ENCODE data around the gene CNST. TPM values are rescaled to one million over a fixed set of nuclear protein-coding genes. Genes with fewer than 3 reads are reported as not detected.

CNST gene
- total RNA-seq, 2 experiments from 2014 or later = 14.6 to 25.1 TPM

DNA sequence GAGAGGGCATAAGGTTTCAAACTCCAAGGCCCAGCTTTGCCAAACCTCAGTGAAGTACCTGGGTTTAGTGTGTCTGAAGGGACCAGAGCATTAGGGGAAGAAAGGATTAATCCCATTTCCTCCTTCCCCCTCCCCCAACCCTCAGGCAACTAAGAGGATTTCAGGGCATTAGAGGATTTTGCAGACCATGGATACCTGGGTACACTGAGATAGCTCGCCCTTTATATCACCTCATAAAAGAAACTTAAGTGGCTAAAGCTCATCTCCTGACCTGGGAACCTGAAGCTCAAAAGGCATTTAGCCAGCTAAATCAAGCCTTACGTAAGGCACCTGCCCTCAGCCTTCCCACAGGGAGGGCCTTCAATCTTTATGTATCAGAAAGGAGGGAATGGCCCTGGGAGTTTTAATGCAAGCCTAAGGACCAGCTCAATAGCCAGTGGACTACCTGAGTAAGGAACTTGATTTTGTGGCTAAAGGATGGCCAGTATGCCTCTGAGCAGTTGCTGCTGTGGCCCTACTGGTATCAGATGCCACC lies 32.8 kb upstream of the CNST start:
- Histone ChIP-seq H3K4me1 (ENCODE audit: insufficient read depth, low read length, poor library complexity, severe bottlenecking) (no peaks in the 10 kb centered on the region), H3K9me2 (ENCODE audit: insufficient read depth, low read length) (no peaks in the 10 kb centered on the region), H3K79me2 (ENCODE audit: insufficient read depth, low read depth, low read length) (no peaks in the 10 kb centered on the region), H3K4me3 (ENCODE audit: low read depth, low read length, poor library complexity, severe bottlenecking) (no peak overlapping the region), H3K9me3 (ENCODE audit: low read length) (no peaks in the 10 kb centered on the region), H3K27ac (ENCODE audit: low read depth, low read length, poor library complexity, severe bottlenecking) (no peak overlapping the region), H3K4me2 (ENCODE audit: low read length) (no peak overlapping the region), H4K20me1 (ENCODE audit: insufficient read depth, low read length) (no peaks in the 10 kb centered on the region), H2AFZ (ENCODE audit: low read length) (no peak overlapping the region), H3K36me3 (ENCODE audit: insufficient read depth, low read length) (peaks cover 6% of the 10 kb centered on the region; the same call in 1 of the 2 replicates)
- ChIA-PET CTCF (ENCODE audit: unreplicated experiment) (no interaction called here), POLR2A (interaction anchor here (1.3 kb wide), 1 partner anchor 10 kb away, joined by 3 read pairs; no protein-coding TSS in a partner anchor)
- no TSS peak for BruUV-seq (replicated peaks)
- intact Hi-C loops (cut with micrococcal nuclease; ENCODE audit: unreplicated experiment) = no loop called here
- no peak for DNase-seq (ENCODE audit: low spot score)
- TF ChIP-seq EZH2phosphoT487 (IDR thresholded peaks at IDR 0.05; ENCODE audit: borderline replicate concordance, low read depth, low read length) = no peak
- TF ChIP-seq, protein P1, sequence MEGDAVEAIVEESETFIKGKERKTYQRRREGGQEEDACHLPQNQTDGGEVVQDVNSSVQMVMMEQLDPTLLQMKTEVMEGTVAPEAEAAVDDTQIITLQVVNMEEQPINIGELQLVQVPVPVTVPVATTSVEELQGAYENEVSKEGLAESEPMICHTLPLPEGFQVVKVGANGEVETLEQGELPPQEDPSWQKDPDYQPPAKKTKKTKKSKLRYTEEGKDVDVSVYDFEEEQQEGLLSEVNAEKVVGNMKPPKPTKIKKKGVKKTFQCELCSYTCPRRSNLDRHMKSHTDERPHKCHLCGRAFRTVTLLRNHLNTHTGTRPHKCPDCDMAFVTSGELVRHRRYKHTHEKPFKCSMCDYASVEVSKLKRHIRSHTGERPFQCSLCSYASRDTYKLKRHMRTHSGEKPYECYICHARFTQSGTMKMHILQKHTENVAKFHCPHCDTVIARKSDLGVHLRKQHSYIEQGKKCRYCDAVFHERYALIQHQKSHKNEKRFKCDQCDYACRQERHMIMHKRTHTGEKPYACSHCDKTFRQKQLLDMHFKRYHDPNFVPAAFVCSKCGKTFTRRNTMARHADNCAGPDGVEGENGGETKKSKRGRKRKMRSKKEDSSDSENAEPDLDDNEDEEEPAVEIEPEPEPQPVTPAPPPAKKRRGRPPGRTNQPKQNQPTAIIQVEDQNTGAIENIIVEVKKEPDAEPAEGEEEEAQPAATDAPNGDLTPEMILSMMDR (conservative IDR thresholded peaks at IDR 0.05; ENCODE audit: low read length) = no peak

DNA sequence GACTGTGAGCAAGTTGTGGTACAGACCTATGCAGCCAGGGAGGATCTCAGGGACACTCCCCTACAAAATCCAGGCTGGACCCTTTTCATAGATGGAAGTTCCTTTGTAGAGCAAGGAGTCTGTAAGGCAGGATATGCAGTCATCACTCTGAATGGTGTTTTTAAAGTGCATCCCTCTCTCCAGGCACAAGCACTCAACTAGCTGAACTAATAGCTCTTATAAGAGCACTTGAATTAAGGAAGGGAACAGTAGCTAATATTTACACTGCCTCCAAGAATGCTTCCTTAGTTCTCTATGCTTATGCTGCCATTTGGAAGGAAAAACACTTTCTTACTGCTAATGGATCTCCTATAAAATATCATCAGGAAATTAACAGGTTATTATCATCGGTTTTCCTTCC lies 32.1 kb upstream of the CNST start:
- Histone ChIP-seq H3K36me3 (ENCODE audit: insufficient read depth, low read length) (peaks cover 13% of the 10 kb centered on the region), H2AFZ (ENCODE audit: low read length) (no peak overlapping the region), H4K20me1 (ENCODE audit: insufficient read depth, low read length) (no peaks in the 10 kb centered on the region), H3K4me1 (ENCODE audit: insufficient read depth, low read length, poor library complexity, severe bottlenecking) (no peaks in the 10 kb centered on the region), H3K79me2 (ENCODE audit: insufficient read depth, low read depth, low read length) (no peaks in the 10 kb centered on the region), H3K9me3 (ENCODE audit: low read length) (no peaks in the 10 kb centered on the region), H3K9me2 (ENCODE audit: insufficient read depth, low read length) (no peaks in the 10 kb centered on the region), H3K4me3 (ENCODE audit: low read depth, low read length, poor library complexity, severe bottlenecking) (no peak overlapping the region), H3K27ac (ENCODE audit: low read depth, low read length, poor library complexity, severe bottlenecking) (no peak overlapping the region), H3K4me2 (ENCODE audit: low read length) (no peak overlapping the region)
- no peak for TF ChIP-seq EZH2phosphoT487 (IDR thresholded peaks at IDR 0.05; ENCODE audit: borderline replicate concordance, low read depth, low read length)
- TF ChIP-seq, protein P1 (conservative IDR thresholded peaks at IDR 0.05; ENCODE audit: low read length) = no peak
- BruUV-seq (replicated peaks) = no TSS peak
- ChIA-PET POLR2A (interaction anchor here (0.6 to 1.3 kb wide), 2 partner anchors 9 to 1103 kb away, joined by 3 read pairs; no protein-coding TSS in a partner anchor), CTCF (ENCODE audit: unreplicated experiment) (no interaction called here)
- DNase-seq (ENCODE audit: low spot score) = no peak
- intact Hi-C loops (cut with micrococcal nuclease; ENCODE audit: unreplicated experiment) = no loop called here

DNA sequence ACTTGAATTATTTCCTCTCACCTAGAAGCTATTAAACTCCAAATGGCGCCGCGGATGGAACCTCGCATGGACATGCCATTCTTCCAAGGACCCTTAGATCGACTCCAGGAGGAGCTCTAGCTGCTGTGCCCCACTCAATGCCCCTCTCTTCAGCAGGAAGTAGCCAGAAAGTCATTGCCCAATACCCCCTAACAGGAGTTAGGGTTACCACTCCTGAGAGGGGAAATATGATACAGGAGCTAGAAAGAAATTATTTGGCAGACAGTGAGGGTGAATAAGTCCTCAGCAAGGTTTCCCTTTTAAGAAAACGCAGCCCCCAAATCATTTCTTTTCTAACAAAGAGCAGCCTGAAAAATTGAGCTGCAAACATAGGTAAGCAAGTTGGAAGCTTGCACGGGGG lies 28.8 kb upstream of the CNST start:
- Histone ChIP-seq H3K4me3 (ENCODE audit: low read depth, low read length, poor library complexity, severe bottlenecking) (no peak overlapping the region), H3K36me3 (ENCODE audit: insufficient read depth, low read length) (peaks cover 37% of the 10 kb centered on the region), H3K4me1 (ENCODE audit: insufficient read depth, low read length, poor library complexity, severe bottlenecking) (no peaks in the 10 kb centered on the region), H2AFZ (ENCODE audit: low read length) (no peak overlapping the region), H3K79me2 (ENCODE audit: insufficient read depth, low read depth, low read length) (no peaks in the 10 kb centered on the region), H3K9me2 (ENCODE audit: insufficient read depth, low read length) (no peaks in the 10 kb centered on the region), H3K9me3 (ENCODE audit: low read length) (no peaks in the 10 kb centered on the region), H3K27ac (ENCODE audit: low read depth, low read length, poor library complexity, severe bottlenecking) (no peak overlapping the region), H4K20me1 (ENCODE audit: insufficient read depth, low read length) (no peaks in the 10 kb centered on the region), H3K4me2 (ENCODE audit: low read length) (no peak overlapping the region)
- no TSS peak for BruUV-seq (replicated peaks)
- ChIA-PET CTCF (ENCODE audit: unreplicated experiment) (no interaction called here), POLR2A (interaction anchor here (1.9 kb wide), 1 partner anchor 10 kb away, joined by 6 read pairs; no protein-coding TSS in a partner anchor)
- DNase-seq (ENCODE audit: low spot score) = no peak
- TF ChIP-seq, protein P1 (conservative IDR thresholded peaks at IDR 0.05; ENCODE audit: low read length) = no peak
- no peak for TF ChIP-seq EZH2phosphoT487 (IDR thresholded peaks at IDR 0.05; ENCODE audit: borderline replicate concordance, low read depth, low read length)
- intact Hi-C loops (cut with micrococcal nuclease; ENCODE audit: unreplicated experiment) = no loop called here

All from OCI-LY7 (cell line).